Measurements from ENCODE around the gene KLRC2.
"Not testable (repeated sequence)": the region's sequence is repeated elsewhere in the genome, so short reads cannot be mapped to it uniquely, and the experiment has no call there.

KLRC2 gene

GRCh38 chr12:10398168-10398567 lies 37.6 kb downstream of the KLRC2 start:
- no peak for DNase-seq (ENCODE audit: extremely low spot score)
- ChIA-PET CTCF (no interaction called here), POLR2A (no interaction called here)
- no peak for TF ChIP-seq CTCF (IDR thresholded peaks at IDR 0.05; ENCODE audit: control extremely low read depth, extremely low read depth, low read depth, missing control alignments)

- ChIA-PET CTCF (interaction anchor here (1.1 kb wide), 1 partner anchor 75 kb away, joined by 3 read pairs; no protein-coding TSS in a partner anchor), POLR2A (no interaction called here)
- no peak for TF ChIP-seq CTCF (IDR thresholded peaks at IDR 0.05; ENCODE audit: control extremely low read depth, extremely low read depth, low read depth, missing control alignments)
- DNase-seq (ENCODE audit: extremely low spot score): no peak
Observed at GRCh38 chr12:10397296-10397695, 38.5 kb downstream of the KLRC2 start.

- CTCF ChIA-PET: interaction anchor here (1.1 kb wide), 1 partner anchor 74 kb away, joined by 3 read pairs; no protein-coding TSS in a partner anchor
- POLR2A ChIA-PET; DNase-seq (ENCODE audit: extremely low spot score): not testable (repeated sequence)
Observed at GRCh38 chr12:10396176-10396575, 39.6 kb downstream of the KLRC2 start.

- CTCF ChIA-PET: no interaction called here
- DNase-seq (ENCODE audit: extremely low spot score): peak; percentile 25
- no peak for TF ChIP-seq CTCF (IDR thresholded peaks at IDR 0.05; ENCODE audit: control extremely low read depth, extremely low read depth, low read depth, missing control alignments)
- POLR2A ChIA-PET: no interaction called here
Observed at GRCh38 chr12:10395390-10395998, 40.3 kb downstream of the KLRC2 start.

GRCh38 chr12:10394531-10395152 lies 41.2 kb downstream of the KLRC2 start:
- DNase-seq (ENCODE audit: extremely low spot score); POLR2A ChIA-PET; CTCF ChIA-PET: not testable (repeated sequence)

- POLR2A ChIA-PET: no interaction called here
- CTCF ChIA-PET: interaction anchor here (1.1 to 1.4 kb wide), 3 partner anchors 11 to 157 kb away, joined by 3 read pairs; no protein-coding TSS in a partner anchor
- DNase-seq (ENCODE audit: extremely low spot score): no peak
Observed at GRCh38 chr12:10393291-10393690, 42.5 kb downstream of the KLRC2 start.

GRCh38 chr12:10392394-10392930 lies 43.3 kb downstream of the KLRC2 start:
- POLR2A ChIA-PET: no interaction called here
- DNase-seq (ENCODE audit: extremely low spot score): peak; percentile 30
- CTCF ChIA-PET: interaction anchor here (1.1 to 1.4 kb wide), 3 partner anchors 10 to 157 kb away, joined by 3 read pairs; no protein-coding TSS in a partner anchor
- no peak for TF ChIP-seq CTCF (IDR thresholded peaks at IDR 0.05; ENCODE audit: control extremely low read depth, extremely low read depth, low read depth, missing control alignments)

More at GRCh38 chr12:10393291-10393690, 42.5 kb downstream of the KLRC2 start:
- no peak for TF ChIP-seq CTCF (IDR thresholded peaks at IDR 0.05; ENCODE audit: control extremely low read depth, extremely low read depth, low read depth, missing control alignments)

GRCh38 chr12:10390991-10391390 lies 44.8 kb downstream of the KLRC2 start:
- POLR2A ChIA-PET; DNase-seq (ENCODE audit: extremely low spot score): not testable (repeated sequence)
- CTCF ChIA-PET: interaction anchor here (0.7 kb wide), 1 partner anchor 24 kb away, joined by 3 read pairs; no protein-coding TSS in a partner anchor

All from GM10248 (cell line).